ENCODE measurements around the gene GIMAP5. TPM values are rescaled to one million over a fixed set of nuclear protein-coding genes. Genes with fewer than 3 reads are reported as not detected.
A peak's percentile ranks its signal among the peaks of the same experiment; 100 is the strongest.

GIMAP5 gene
- total RNA-seq, 2 donors from 2014 or later = 14.5 to 22.2 TPM

DNA sequence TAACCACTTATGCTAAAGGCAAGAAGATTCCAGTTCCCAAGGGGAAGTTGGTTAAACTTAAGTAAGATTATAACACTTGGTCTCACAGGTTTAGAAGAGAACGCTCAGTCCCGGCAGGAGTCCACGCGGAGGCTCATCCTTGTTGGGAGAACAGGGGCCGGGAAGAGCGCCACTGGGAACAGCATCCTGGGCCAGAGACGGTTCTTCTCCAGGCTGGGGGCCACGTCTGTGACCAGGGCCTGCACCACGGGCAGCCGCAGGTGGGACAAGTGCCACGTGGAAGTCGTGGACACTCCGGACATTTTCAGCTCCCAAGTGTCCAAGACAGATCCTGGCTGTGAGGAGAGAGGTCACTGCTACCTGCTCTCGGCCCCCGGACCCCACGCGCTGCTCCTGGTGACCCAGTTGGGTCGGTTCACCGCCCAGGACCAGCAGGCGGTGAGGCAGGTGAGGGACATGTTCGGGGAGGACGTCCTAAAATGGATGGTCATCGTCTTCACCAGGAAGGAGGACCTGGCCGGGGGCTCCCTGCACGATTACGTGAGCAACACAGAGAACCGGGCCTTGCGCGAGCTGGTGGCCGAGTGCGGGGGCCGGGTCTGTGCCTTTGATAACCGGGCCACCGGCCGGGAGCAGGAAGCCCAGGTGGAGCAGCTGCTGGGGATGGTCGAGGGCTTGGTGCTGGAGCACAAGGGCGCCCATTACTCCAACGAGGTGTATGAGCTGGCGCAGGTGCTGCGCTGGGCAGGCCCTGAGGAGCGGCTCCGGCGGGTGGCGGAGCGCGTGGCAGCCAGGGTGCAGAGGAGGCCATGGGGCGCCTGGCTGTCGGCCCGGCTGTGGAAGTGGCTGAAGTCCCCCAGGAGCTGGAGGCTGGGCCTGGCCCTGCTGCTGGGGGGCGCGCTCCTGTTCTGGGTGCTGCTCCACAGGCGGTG, 17.0 kb upstream of the GIMAP5 start:
- Histone ChIP-seq H3K27ac (no peak overlapping the region), H3K27me3 (no peaks in the 10 kb centered on the region), H3K4me1 (peaks cover 0 to 18% of the 10 kb centered on the region in 2 donors), H3K4me3 (no peak overlapping the region), H3K9me3 (no peaks in the 10 kb centered on the region), H3K36me3 (peaks cover 9% of the 10 kb centered on the region)
- TF ChIP-seq, protein P1, sequence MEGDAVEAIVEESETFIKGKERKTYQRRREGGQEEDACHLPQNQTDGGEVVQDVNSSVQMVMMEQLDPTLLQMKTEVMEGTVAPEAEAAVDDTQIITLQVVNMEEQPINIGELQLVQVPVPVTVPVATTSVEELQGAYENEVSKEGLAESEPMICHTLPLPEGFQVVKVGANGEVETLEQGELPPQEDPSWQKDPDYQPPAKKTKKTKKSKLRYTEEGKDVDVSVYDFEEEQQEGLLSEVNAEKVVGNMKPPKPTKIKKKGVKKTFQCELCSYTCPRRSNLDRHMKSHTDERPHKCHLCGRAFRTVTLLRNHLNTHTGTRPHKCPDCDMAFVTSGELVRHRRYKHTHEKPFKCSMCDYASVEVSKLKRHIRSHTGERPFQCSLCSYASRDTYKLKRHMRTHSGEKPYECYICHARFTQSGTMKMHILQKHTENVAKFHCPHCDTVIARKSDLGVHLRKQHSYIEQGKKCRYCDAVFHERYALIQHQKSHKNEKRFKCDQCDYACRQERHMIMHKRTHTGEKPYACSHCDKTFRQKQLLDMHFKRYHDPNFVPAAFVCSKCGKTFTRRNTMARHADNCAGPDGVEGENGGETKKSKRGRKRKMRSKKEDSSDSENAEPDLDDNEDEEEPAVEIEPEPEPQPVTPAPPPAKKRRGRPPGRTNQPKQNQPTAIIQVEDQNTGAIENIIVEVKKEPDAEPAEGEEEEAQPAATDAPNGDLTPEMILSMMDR (IDR thresholded peaks at IDR 0.05) = no peak
- DNase-seq (ENCODE audit: low spot score) = no peak

- H3K27ac ChIP-seq = peak overlapping the region; percentile 49 to 71
- H3K4me1 ChIP-seq = peaks cover 0 to 18% of the 10 kb centered on the region in 2 donors
- peaks cover 0 to 7% of the 10 kb centered on the region in 2 donors for H3K9me3 ChIP-seq
- TF ChIP-seq, protein P1 (IDR thresholded peaks at IDR 0.05) = no peak
- H3K4me3 ChIP-seq = peak overlapping the region in 1 of 2 donors; percentile 20
- no peak for DNase-seq (ENCODE audit: low spot score)
- H3K36me3 ChIP-seq = peaks cover 9% of the 10 kb centered on the region
- H3K27me3 ChIP-seq = no peaks in the 10 kb centered on the region
Measured at GRCh38 chr7:150721970-150722373, 15.2 kb upstream of the GIMAP5 start.

- DNase-seq (ENCODE audit: low spot score) = no peak
- H3K4me1 ChIP-seq = peaks cover 0 to 18% of the 10 kb centered on the region in 2 donors
- H3K27ac ChIP-seq = peak overlapping the region; percentile 49 to 71
- TF ChIP-seq, protein P1 (IDR thresholded peaks at IDR 0.05) = no peak
- peaks cover 9% of the 10 kb centered on the region for H3K36me3 ChIP-seq
- peaks cover 0 to 7% of the 10 kb centered on the region in 2 donors for H3K9me3 ChIP-seq
- H3K4me3 ChIP-seq = peak overlapping the region in 1 of 2 donors; percentile 20
- H3K27me3 ChIP-seq = no peaks in the 10 kb centered on the region
Measured at GRCh38 chr7:150722431-150722931, 14.7 kb upstream of the GIMAP5 start.

GRCh38 chr7:150723467-150723866, 13.8 kb upstream of the GIMAP5 start:
- Histone ChIP-seq H3K27me3 (no peaks in the 10 kb centered on the region), H3K4me3 (no peak overlapping the region), H3K36me3 (peaks cover 9% of the 10 kb centered on the region), H3K4me1 (peaks cover 0 to 18% of the 10 kb centered on the region in 2 donors), H3K9me3 (peaks cover 0 to 14% of the 10 kb centered on the region in 2 donors), H3K27ac (no peak overlapping the region)
- DNase-seq (ENCODE audit: low spot score) = no peak
- TF ChIP-seq, protein P1 (IDR thresholded peaks at IDR 0.05) = no peak

GRCh38 chr7:150727381-150727780, 9.8 kb upstream of the GIMAP5 start:
- DNase-seq (ENCODE audit: low spot score) = no peak
- H3K4me3 ChIP-seq = no peak overlapping the region
- H3K36me3 ChIP-seq = no peaks in the 10 kb centered on the region
- H3K9me3 ChIP-seq = peaks cover 0 to 23% of the 10 kb centered on the region in 2 donors
- peaks cover 0 to 5% of the 10 kb centered on the region in 2 donors for H3K4me1 ChIP-seq
- no peaks in the 10 kb centered on the region for H3K27me3 ChIP-seq
- no peak overlapping the region for H3K27ac ChIP-seq
- TF ChIP-seq, protein P1 (IDR thresholded peaks at IDR 0.05) = no peak
